ENCODE results near the gene RGCC. TPM values are rescaled to one million over a fixed set of nuclear protein-coding genes. Genes with fewer than 3 reads are reported as not detected.

RGCC gene
- total RNA-seq, 1 experiment from 2014 or later: 3.4 TPM

DNA sequence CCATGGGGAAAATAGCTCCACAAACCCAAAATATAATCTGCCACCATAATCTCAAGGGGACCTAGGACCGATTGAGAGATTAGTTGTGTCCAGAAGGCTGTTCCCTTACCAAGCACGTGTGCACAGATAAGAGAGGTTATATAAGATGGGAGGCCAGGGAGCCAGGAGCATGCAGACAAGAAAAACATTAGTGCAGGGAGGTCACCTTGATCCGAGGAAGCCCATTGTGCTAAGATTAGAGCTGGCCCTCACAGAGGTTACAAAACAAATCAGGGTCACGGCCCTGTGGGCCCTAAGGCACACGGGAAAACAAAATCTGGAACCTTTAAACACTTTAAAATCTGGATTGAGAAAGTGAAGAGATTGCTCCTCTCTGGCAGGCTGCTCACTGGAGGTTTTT is 37.7 kb downstream of the RGCC start:
- intact Hi-C loops (cut with micrococcal nuclease; ENCODE audit: unreplicated experiment): no loop called here
- no TSS peak for BruUV-seq (replicated peaks)
- H3K36me3 ChIP-seq (ENCODE audit: low read depth): no peaks in the 10 kb centered on the region
- no peaks in the 10 kb centered on the region for H3K79me2 ChIP-seq (ENCODE audit: low read depth)
- H3K27ac ChIP-seq: no peak overlapping the region
- no peak overlapping the region for H2AFZ ChIP-seq
- no peak for TF ChIP-seq EZH2 (IDR thresholded peaks at IDR 0.05; ENCODE audit: low read depth)
- TF ChIP-seq, protein P1, sequence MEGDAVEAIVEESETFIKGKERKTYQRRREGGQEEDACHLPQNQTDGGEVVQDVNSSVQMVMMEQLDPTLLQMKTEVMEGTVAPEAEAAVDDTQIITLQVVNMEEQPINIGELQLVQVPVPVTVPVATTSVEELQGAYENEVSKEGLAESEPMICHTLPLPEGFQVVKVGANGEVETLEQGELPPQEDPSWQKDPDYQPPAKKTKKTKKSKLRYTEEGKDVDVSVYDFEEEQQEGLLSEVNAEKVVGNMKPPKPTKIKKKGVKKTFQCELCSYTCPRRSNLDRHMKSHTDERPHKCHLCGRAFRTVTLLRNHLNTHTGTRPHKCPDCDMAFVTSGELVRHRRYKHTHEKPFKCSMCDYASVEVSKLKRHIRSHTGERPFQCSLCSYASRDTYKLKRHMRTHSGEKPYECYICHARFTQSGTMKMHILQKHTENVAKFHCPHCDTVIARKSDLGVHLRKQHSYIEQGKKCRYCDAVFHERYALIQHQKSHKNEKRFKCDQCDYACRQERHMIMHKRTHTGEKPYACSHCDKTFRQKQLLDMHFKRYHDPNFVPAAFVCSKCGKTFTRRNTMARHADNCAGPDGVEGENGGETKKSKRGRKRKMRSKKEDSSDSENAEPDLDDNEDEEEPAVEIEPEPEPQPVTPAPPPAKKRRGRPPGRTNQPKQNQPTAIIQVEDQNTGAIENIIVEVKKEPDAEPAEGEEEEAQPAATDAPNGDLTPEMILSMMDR (conservative IDR thresholded peaks at IDR 0.05): no peak
- POLR2A ChIA-PET (ENCODE audit: unreplicated experiment): no interaction called here
- H3F3A ChIP-seq (ENCODE audit: insufficient read depth, low read depth): no peaks in the 10 kb centered on the region
- no peak for DNase-seq
- no peak overlapping the region for H3K4me3 ChIP-seq
- H3K4me2 ChIP-seq: no peak overlapping the region
- H3K4me1 ChIP-seq (replicated peaks; ENCODE audit: insufficient read depth): no peaks in the 10 kb centered on the region
- no peaks in the 10 kb centered on the region for H3K9me3 ChIP-seq (ENCODE audit: insufficient read depth, low read depth)
- CTCF ChIA-PET: no interaction called here
- no peaks in the 10 kb centered on the region for H3K9me2 ChIP-seq (ENCODE audit: insufficient read depth)
- no peaks in the 10 kb centered on the region for H3K27me3 ChIP-seq (ENCODE audit: insufficient read depth, low read depth)
- no peaks in the 10 kb centered on the region for H4K20me1 ChIP-seq (ENCODE audit: insufficient read depth)

DNA sequence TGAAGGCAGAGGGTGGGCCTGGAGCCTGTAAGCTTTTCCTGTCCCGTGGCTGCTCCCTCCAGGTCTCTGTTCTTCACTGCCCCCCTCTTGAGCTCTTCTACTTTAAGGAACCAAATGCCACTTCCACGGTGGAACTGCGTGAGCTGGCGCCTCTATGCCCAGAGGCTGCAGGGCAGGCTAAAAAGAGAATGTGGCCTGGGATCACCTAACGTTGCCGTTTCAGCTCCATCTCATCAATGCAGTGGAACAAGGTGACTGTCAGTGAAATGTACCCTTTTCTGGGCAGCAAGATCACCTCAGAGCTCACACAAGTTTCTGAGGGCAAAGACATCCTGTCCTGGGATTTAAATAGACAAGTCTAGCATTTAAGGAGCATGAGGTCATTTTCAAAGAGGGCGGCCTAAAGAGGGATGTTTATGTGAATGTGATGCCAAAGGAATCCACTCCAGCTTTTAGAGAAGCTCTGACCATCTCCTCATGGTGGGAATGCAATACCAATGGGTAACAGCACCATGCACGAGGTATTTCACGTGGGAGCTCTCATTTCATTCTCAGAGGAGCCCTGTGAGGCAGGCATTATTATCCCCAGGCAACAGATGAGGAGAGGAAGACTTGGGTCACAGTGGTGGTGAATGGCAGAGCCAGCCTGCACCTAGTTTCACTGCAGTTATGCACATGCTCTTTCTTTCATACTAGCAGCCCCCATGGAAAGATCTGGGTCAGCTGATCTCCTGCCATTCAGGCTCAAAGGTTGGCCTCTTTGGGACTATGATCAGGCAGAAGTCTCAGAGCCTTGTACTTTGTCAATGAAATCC is 39.3 kb downstream of the RGCC start:
- H3K4me3 ChIP-seq: no peak overlapping the region
- H3K4me1 ChIP-seq (replicated peaks; ENCODE audit: insufficient read depth): no peaks in the 10 kb centered on the region
- no peaks in the 10 kb centered on the region for H3K9me2 ChIP-seq (ENCODE audit: insufficient read depth)
- H3K36me3 ChIP-seq (ENCODE audit: low read depth): no peaks in the 10 kb centered on the region
- H3K79me2 ChIP-seq (ENCODE audit: low read depth): no peaks in the 10 kb centered on the region
- no peak for TF ChIP-seq EZH2 (IDR thresholded peaks at IDR 0.05; ENCODE audit: low read depth)
- TF ChIP-seq, protein P1 (conservative IDR thresholded peaks at IDR 0.05): no peak
- ChIA-PET POLR2A (ENCODE audit: unreplicated experiment) (no interaction called here), CTCF (no interaction called here)
- no peaks in the 10 kb centered on the region for H3K27me3 ChIP-seq (ENCODE audit: insufficient read depth, low read depth)
- no peak overlapping the region for H3K4me2 ChIP-seq
- H3K9me3 ChIP-seq (ENCODE audit: insufficient read depth, low read depth): no peaks in the 10 kb centered on the region
- no peak for DNase-seq
- no peaks in the 10 kb centered on the region for H3F3A ChIP-seq (ENCODE audit: insufficient read depth, low read depth)
- no peak overlapping the region for H3K27ac ChIP-seq
- no peaks in the 10 kb centered on the region for H4K20me1 ChIP-seq (ENCODE audit: insufficient read depth)
- no peak overlapping the region for H2AFZ ChIP-seq
- intact Hi-C loops (cut with micrococcal nuclease; ENCODE audit: unreplicated experiment): no loop called here
- BruUV-seq (replicated peaks): no TSS peak

DNA sequence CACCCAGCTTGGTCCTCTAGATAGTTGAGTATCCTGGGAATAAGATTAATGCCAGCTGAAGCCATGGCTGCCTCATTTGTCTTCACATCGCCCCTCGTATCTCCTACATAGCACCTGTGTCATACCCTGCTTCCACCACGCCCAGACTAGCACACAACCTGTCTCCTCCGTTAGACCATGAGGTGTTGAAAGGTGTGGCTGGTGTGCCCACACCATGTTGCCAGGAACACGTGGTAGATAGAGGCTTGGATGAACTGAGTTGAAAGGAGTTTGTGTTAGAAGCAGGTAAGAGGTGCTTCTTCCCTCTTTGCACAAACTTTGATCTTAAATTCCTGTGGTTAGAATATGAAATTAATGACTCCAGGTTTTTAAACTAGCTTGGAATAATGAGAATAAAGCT is 40.1 kb downstream of the RGCC start:
- H3F3A ChIP-seq (ENCODE audit: insufficient read depth, low read depth): no peaks in the 10 kb centered on the region
- TF ChIP-seq, protein P1 (conservative IDR thresholded peaks at IDR 0.05): no peak
- TF ChIP-seq EZH2 (IDR thresholded peaks at IDR 0.05; ENCODE audit: low read depth): no peak
- H3K36me3 ChIP-seq (ENCODE audit: low read depth): no peaks in the 10 kb centered on the region
- no TSS peak for BruUV-seq (replicated peaks)
- H3K27me3 ChIP-seq (ENCODE audit: insufficient read depth, low read depth): no peaks in the 10 kb centered on the region
- no peaks in the 10 kb centered on the region for H3K4me1 ChIP-seq (replicated peaks; ENCODE audit: insufficient read depth)
- CTCF ChIA-PET: no interaction called here
- no peak overlapping the region for H3K4me3 ChIP-seq
- no peak overlapping the region for H2AFZ ChIP-seq
- H4K20me1 ChIP-seq (ENCODE audit: insufficient read depth): no peaks in the 10 kb centered on the region
- POLR2A ChIA-PET (ENCODE audit: unreplicated experiment): no interaction called here
- intact Hi-C loops (cut with micrococcal nuclease; ENCODE audit: unreplicated experiment): no loop called here
- H3K9me3 ChIP-seq (ENCODE audit: insufficient read depth, low read depth): no peaks in the 10 kb centered on the region
- H3K79me2 ChIP-seq (ENCODE audit: low read depth): no peaks in the 10 kb centered on the region
- no peaks in the 10 kb centered on the region for H3K9me2 ChIP-seq (ENCODE audit: insufficient read depth)
- no peak overlapping the region for H3K27ac ChIP-seq
- no peak for DNase-seq
- no peak overlapping the region for H3K4me2 ChIP-seq
